ENCODE data around the gene LRCOL1.

LRCOL1 gene

GRCh38 chr12:132561427-132562156 is 48.8 kb downstream of the LRCOL1 start:
- peak in 1 of 2 experiments; percentile 45 for DNase-seq

DNA sequence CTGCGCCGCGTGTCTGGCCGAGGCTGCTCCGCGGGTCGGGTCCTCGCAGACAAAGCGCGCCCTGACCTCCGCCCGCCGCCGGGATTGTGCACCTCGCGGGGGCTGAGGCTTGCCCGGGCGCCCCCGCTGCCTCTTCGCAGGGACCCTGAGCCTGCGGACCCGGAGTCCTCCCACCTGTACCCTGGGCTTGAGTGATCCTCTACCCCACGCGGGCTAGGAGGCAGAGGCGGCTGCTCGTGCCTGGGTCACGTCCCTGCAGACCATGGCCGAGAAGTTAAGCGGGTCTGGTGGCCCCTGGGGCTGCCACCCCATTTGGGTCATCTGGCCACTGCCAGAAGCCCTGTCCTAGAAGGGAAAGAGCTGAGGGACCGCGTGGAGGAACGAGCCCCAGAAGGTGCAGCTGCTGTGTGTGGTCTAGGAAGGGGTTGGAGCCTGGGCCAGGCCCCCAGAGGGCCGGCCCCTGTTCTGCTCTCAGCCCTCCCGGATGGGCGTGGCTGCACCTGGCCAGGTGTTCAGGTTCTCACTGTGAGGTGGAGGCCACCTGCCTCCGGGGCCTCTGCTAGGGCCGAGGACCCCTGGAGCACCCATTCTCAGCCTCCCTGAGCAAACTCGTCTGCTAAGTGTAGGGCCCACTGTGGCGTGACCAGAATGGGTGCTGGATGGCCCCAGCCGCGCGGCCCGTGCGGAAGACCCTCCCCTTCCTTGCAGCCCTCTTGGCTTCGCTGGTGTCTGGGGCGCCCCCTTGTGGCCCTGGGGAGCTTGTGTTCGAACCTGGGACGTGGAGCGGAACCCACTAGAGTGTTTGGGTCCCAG is 49.6 kb downstream of the LRCOL1 start:
- peak; percentile 61 to 80 for DNase-seq

- DNase-seq = peak in 1 of 2 experiments; percentile 17
Observed at GRCh38 chr12:132560364-132560613, 50.1 kb downstream of the LRCOL1 start.

DNA sequence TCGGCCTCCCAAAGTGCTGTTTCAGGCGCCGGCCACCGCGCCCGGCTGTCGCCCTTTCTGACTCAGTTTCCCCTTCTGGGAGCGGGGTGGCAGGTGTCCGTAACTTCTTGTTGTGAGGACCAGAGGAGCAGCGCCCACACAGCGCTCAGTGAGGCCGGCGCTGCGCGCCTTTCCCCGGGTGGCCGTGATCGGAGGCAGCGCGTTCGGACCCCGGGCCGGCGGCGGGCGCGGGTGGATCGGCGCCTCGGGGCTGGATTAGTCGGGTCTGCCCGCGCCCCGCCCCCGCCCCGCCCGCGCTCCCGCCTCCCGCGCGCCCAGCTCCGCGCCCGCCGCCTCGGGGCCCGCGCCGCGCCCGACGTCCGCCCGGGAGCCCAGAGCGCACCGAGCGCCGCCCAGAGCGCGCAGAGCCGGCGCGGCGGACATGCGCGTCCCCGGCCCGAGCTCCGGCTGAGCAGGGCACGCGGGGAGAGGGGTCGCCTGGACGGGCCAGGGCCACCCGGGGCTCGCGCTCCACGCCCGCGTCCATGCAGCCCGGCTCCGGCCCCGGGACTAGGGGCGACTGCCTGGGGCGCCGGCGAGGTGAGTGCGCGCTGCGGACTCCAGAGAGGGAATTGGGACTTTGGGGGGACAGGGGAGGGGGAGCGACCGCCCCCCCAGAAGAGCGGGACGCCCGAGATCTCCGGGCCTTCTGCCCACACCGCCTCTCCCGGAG is 50.6 kb downstream of the LRCOL1 start:
- peak; percentile 27 to 50 for DNase-seq

GRCh38 chr12:132558861-132559623 is 51.3 kb downstream of the LRCOL1 start:
- peak in 1 of 2 experiments; percentile 10 for DNase-seq

DNA sequence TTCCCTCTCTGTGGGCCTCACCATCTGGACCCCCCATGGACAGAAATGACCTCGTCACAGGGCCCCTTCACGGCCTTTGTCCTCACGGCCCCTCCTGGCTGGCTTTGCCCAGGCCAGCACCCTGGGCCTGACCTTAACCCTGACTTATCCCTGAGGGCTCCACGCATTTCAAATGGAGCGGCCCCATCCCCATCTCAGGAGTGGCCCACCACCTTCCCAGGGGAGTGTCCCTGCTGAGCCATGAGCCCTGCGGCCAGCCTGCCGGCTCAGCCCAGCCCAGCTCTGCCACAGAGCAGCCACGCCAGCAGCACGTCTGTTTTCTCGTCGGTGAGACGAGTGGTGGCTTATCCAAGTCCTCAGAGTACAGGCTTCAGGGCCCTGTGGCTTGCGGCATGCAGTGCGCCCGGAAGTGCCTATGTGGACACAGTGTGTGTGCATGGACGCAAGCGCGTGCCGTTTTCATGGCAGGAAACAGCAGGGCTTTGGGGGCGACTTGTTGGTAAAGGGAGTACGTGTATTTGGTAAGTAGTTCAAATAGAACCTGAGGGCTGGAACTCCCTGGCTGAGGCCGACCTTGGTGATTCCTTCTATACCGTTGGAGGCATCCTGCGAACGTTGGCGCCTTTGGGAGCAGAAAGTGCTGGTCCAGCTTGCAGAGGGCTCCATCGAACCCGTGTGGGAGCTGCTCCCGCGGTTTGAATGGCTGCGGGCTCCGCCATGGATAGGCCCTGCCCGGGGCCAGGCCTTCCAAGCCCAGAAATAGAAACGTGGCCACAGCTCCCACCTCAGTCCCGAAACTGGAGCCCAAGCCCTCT is 52.1 kb downstream of the LRCOL1 start:
- DNase-seq = peak in 1 of 2 experiments; percentile 25

GRCh38 chr12:132557291-132558015 is 52.9 kb downstream of the LRCOL1 start:
- DNase-seq = no peak

DNA sequence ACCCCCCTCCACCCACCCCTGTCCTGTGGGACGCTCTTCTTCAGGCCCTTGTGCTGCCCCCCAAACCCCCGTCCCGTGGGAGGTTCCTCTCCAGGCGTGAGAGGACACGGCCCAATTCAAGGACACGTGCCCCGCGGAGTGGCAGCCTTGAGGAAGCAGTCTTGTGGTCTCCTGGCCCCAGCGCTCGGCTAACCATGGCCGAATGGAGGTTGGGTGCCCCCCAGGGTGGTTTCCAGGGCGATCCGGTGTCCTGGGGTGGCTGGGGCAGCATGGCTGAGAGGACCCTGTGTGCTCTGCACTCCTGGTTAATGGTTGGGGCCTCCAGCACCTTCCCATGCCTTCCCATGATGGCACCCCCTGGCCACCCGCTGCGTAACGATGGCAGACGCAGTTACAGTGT is 53.6 kb downstream of the LRCOL1 start:
- no peak for DNase-seq

- DNase-seq = no peak
Observed at GRCh38 chr12:132556216-132556615, 54.2 kb downstream of the LRCOL1 start.

GRCh38 chr12:132555686-132556085 is 54.7 kb downstream of the LRCOL1 start:
- no peak for DNase-seq

DNA sequence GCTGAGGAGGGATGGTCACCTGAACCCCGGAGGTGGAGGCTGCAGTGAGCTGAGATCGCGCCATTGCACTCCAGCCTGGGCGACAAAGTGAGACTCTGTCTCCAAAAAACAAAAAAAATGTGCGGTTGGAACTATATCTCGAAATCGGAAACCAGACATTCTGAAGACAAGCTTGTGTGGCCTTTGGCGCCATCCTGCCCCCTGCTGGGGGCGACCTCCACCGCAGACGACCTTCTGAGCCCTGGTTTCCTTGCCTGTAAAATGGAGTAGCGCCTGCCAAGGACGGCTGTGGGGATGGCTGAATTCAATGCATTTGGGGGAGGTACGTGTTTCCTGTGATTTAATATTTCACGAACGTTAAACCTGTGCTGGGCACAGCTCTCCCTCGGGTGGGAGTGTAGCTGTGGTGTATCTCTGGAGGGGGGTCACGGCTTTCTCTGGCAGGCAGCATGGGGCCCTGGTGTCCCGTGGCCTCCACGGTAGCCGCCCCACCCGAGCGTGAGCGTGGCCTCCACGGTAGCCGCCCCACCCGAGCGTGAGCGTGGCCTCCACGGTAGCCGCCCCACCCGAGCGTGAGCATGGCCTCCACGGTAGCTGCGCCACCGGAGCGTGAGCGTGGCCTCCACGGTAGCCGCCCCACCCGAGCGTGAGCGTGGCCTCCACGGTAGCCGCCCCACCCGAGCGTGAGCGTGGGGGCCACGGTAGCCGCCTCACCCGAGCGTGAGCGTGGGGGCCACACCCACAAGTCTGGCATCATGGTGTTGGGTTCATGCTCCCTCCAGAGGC is 55.3 kb downstream of the LRCOL1 start:
- DNase-seq = peak in 1 of 2 experiments; percentile 24

Data from NCI-H524 (cell line).